ENCODE data around the gene SCAF4. TPM values are rescaled to one million over a fixed set of nuclear protein-coding genes. Genes with fewer than 3 reads are reported as not detected.

The SCAF4 gene
- polyA plus RNA-seq, 2 of the 4 experiments (the other 2 are of a cell fraction): 10.4 to 16.6 TPM

GRCh38 chr21:31726407-31726806 is 5.5 kb downstream of the SCAF4 start:
- 95% methylated on average over 4 of the region's 4 CpGs for WGBS (ENCODE audit: missing lambda C conversion rate)
- no peaks in the 10 kb centered on the region for H3K9me3 ChIP-seq
- peaks cover 34% of the 10 kb centered on the region for H3K4me1 ChIP-seq
- no peak overlapping the region for H3K27ac ChIP-seq
- no peak for ATAC-seq
- FAIRE-seq: no peak
- POLR2A ChIA-PET: no interaction called here
- CTCF ChIA-PET: no interaction called here
- no peak overlapping the region for H3K4me2 ChIP-seq
- DNase-seq (ENCODE audit: low read depth in 1 of 2, low spot score in 1 of 2): no peak
- TF ChIP-seq ESRRA (IDR thresholded peaks at IDR 0.05; ENCODE audit: borderline replicate concordance, low read length) (no peak), EP300 (IDR thresholded peaks at IDR 0.05) (no peak)
- H3K4me3 ChIP-seq: no peak overlapping the region

- FAIRE-seq: no peak
- ChIA-PET CTCF (no interaction called here), POLR2A (no interaction called here)
Measured at GRCh38 chr21:31725202-31725839, 6.6 kb downstream of the SCAF4 start.

GRCh38 chr21:31724552-31724951 is 7.4 kb downstream of the SCAF4 start:
- CTCF ChIA-PET: no interaction called here
- peaks cover 26% of the 10 kb centered on the region for H3K4me1 ChIP-seq
- no peak for TF ChIP-seq CBX2 (IDR thresholded peaks at IDR 0.05; ENCODE audit: borderline replicate concordance, low read depth)
- TF ChIP-seq EP300 (IDR thresholded peaks at IDR 0.05): no peak
- no peak for TF ChIP-seq HDAC2 (IDR thresholded peaks at IDR 0.05)
- TF ChIP-seq TFCP2L1 (CRISPR knock-in tag; IDR thresholded peaks at IDR 0.05): no peak
- no peak for TF ChIP-seq NR3C1 (IDR thresholded peaks at IDR 0.05)
- no peak for TF ChIP-seq RARB (CRISPR knock-in tag; IDR thresholded peaks at IDR 0.05)
- no peak for TF ChIP-seq ESRRA (IDR thresholded peaks at IDR 0.05; ENCODE audit: borderline replicate concordance, low read length)

More at GRCh38 chr21:31725202-31725839, 6.6 kb downstream of the SCAF4 start:
- peaks cover 34% of the 10 kb centered on the region for H3K4me1 ChIP-seq
- no peak overlapping the region for H3K4me3 ChIP-seq
- no peak overlapping the region; the same call in 2 of the 3 replicates for H3K4me2 ChIP-seq
- no peaks in the 10 kb centered on the region for H3K9me3 ChIP-seq
- TF ChIP-seq ZNF302 (CRISPR knock-in tag; IDR thresholded peaks at IDR 0.05) (no peak), PHF8 (IDR thresholded peaks at IDR 0.05; ENCODE audit: borderline replicate concordance, low read depth) (no peak), MAZ (IDR thresholded peaks at IDR 0.05; ENCODE audit: borderline replicate concordance, low read depth, low read length) (no peak), HEYL (CRISPR knock-in tag; IDR thresholded peaks at IDR 0.05) (no peak), CEBPB (IDR thresholded peaks at IDR 0.05) (no peak), KDM5A (IDR thresholded peaks at IDR 0.05) (no peak), MYC (IDR thresholded peaks at IDR 0.05; ENCODE audit: borderline replicate concordance, low read length) (no peak), HDAC2 (IDR thresholded peaks at IDR 0.05) (no peak)
- 79% methylated on average over 6 of the region's 6 CpGs for WGBS (ENCODE audit: missing lambda C conversion rate)
- no peak overlapping the region for H3K27ac ChIP-seq
- no peak for DNase-seq (ENCODE audit: low read depth in 1 of 2, low spot score in 1 of 2)
- no peak for ATAC-seq

GRCh38 chr21:31721381-31721780 is 10.5 kb downstream of the SCAF4 start:
- Histone ChIP-seq H3K4me3 (no peak overlapping the region), H3K4me2 (no peak overlapping the region), H3K4me1 (peaks cover 17% of the 10 kb centered on the region; the same call in 2 of the 3 replicates), H3K27ac (no peak overlapping the region), H3K9me3 (no peaks in the 10 kb centered on the region)
- TF ChIP-seq PBX3 (IDR thresholded peaks at IDR 0.05) (no peak), SMC3 (IDR thresholded peaks at IDR 0.05) (no peak), SREBF2 (IDR thresholded peaks at IDR 0.05) (no peak), ATOH8 (CRISPR knock-in tag; IDR thresholded peaks at IDR 0.05; ENCODE audit: low read depth) (no peak), ESRRA (IDR thresholded peaks at IDR 0.05; ENCODE audit: borderline replicate concordance, low read length) (no peak), NR3C1 (IDR thresholded peaks at IDR 0.05) (no peak), EHMT2 (IDR thresholded peaks at IDR 0.05; ENCODE audit: low read depth) (no peak), HES2 (IDR thresholded peaks at IDR 0.05) (no peak), CHD4 (IDR thresholded peaks at IDR 0.05; ENCODE audit: borderline replicate concordance) (no peak), ZNF302 (CRISPR knock-in tag; IDR thresholded peaks at IDR 0.05) (no peak), ZFP36 (IDR thresholded peaks at IDR 0.05; ENCODE audit: borderline replicate concordance, partially characterized antibody) (no peak), PHF8 (IDR thresholded peaks at IDR 0.05; ENCODE audit: borderline replicate concordance, low read depth) (no peak), RCOR1 (IDR thresholded peaks at IDR 0.05; ENCODE audit: low read depth, low read length) (no peak), ZC3H11A (IDR thresholded peaks at IDR 0.05) (no peak), KDM5A (IDR thresholded peaks at IDR 0.05) (no peak), RAD21 (conservative IDR thresholded peaks at IDR 0.05 in 1 of 2, IDR thresholded peaks at IDR 0.05 in 1 of 2) (no peak), TFCP2L1 (CRISPR knock-in tag; IDR thresholded peaks at IDR 0.05) (no peak), MAZ (IDR thresholded peaks at IDR 0.05; ENCODE audit: borderline replicate concordance, low read depth, low read length) (no peak)
- POLR2A ChIA-PET: no interaction called here
- CTCF ChIA-PET: no interaction called here
- ATAC-seq (no peak), DNase-seq (ENCODE audit: low read depth in 1 of 2, low spot score in 1 of 2) (no peak), FAIRE-seq (no peak)
- 91% methylated on average over 4 of the region's 4 CpGs for WGBS (ENCODE audit: missing lambda C conversion rate)

More at GRCh38 chr21:31724552-31724951, 7.4 kb downstream of the SCAF4 start:
- Histone ChIP-seq H3K4me3 (no peak overlapping the region), H3K9me3 (no peaks in the 10 kb centered on the region), H3K4me2 (no peak overlapping the region; the same call in 2 of the 3 replicates), H3K27ac (no peak overlapping the region)
- WGBS (ENCODE audit: missing lambda C conversion rate): 77% methylated on average over 4 of the region's 4 CpGs
- FAIRE-seq (no peak), DNase-seq (ENCODE audit: low read depth in 1 of 2, low spot score in 1 of 2) (no peak), ATAC-seq (no peak)
- POLR2A ChIA-PET: no interaction called here

All from A549 (cell line).